DMS53 (cell line): ENCODE data around the gene AIF1L.
"Not testable (repeated sequence)": the region's sequence is repeated elsewhere in the genome, so short reads cannot be mapped to it uniquely, and the experiment has no call there.

Experiments
- DNase-seq: peaks from one replicate; lab custom pipeline; 2025; lab: John Stamatoyannopoulos, UW

The AIF1L gene

GRCh38 chr9:131099102-131099606, 2.8 kb downstream of the AIF1L start:
- DNase-seq = no peak

GRCh38 chr9:131099845-131100244, 3.5 kb downstream of the AIF1L start:
- DNase-seq = not testable (repeated sequence)

GRCh38 chr9:131100445-131100844, 4.1 kb downstream of the AIF1L start:
- DNase-seq = no peak

GRCh38 chr9:131101207-131101964, 5.1 kb downstream of the AIF1L start:
- DNase-seq = peak; percentile 40

GRCh38 chr9:131103024-131103423, 6.7 kb downstream of the AIF1L start:
- no peak for DNase-seq

- no peak for DNase-seq
Measured at GRCh38 chr9:131103535-131103934, 7.2 kb downstream of the AIF1L start.

GRCh38 chr9:131104016-131104740, 7.8 kb downstream of the AIF1L start:
- no peak for DNase-seq

- no peak for DNase-seq
Measured at GRCh38 chr9:131105952-131106351, 9.6 kb downstream of the AIF1L start.

GRCh38 chr9:131107760-131108159, 11.4 kb downstream of the AIF1L start:
- DNase-seq = no peak

GRCh38 chr9:131111186-131111853, 15.0 kb downstream of the AIF1L start:
- DNase-seq = no peak

GRCh38 chr9:131111854-131112311, 15.6 kb downstream of the AIF1L start:
- DNase-seq = no peak

GRCh38 chr9:131112374-131113154, 16.2 kb downstream of the AIF1L start:
- DNase-seq = no peak

GRCh38 chr9:131113655-131114054, 17.3 kb downstream of the AIF1L start:
- DNase-seq = no peak

GRCh38 chr9:131114084-131114535, 17.8 kb downstream of the AIF1L start:
- DNase-seq = no peak

GRCh38 chr9:131115360-131115742, 19.0 kb downstream of the AIF1L start:
- DNase-seq = not testable (repeated sequence)

- no peak for DNase-seq
Measured at GRCh38 chr9:131116281-131117120, 20.2 kb downstream of the AIF1L start.

- DNase-seq = no peak
Measured at GRCh38 chr9:131117121-131117761, 20.9 kb downstream of the AIF1L start.

- DNase-seq = no peak
Measured at GRCh38 chr9:131117762-131118145, 21.4 kb downstream of the AIF1L start.

- DNase-seq = no peak
Measured at GRCh38 chr9:131119600-131119999, 23.3 kb downstream of the AIF1L start.

- no peak for DNase-seq
Measured at GRCh38 chr9:131120620-131121228, 24.4 kb downstream of the AIF1L start.
